Sigmoid colon (tissue), 4 donors: ENCODE data around the gene ATXN7.

Experiments
- CTCF ChIP-seq, 4 experiments: fragments of 450-650 bp in 3 of 4; fragments of 200-600 bp in 1 of 4; IDR thresholded peaks; one replicate each; pipeline ENCODE4 v1.5.1; 2016 to 2019; ENCODE audit warnings: antibody characterized with exemption in 4 of 4, mild to moderate bottlenecking in 3 of 4, moderate library complexity in 2 of 4
- EP300 ChIP-seq, 4 donors: sonication (generic); formaldehyde crosslinking; IDR thresholded peaks; one replicate each; pipeline ENCODE4 v1.6.1; 2017; ENCODE audit warnings: antibody characterized with exemption in 4 of 4
- POLR2A ChIP-seq, 2 donors: fragments of 450-650 bp; IDR thresholded peaks; one replicate each; pipeline ENCODE4 v1.6.1; 2016; ENCODE audit warnings: antibody characterized with exemption in 2 of 2, mild to moderate bottlenecking in 2 of 2, moderate library complexity in 2 of 2

GRCh38 chr3:63947594-63947993, 83.9 kb downstream of the ATXN7 start:
- TF ChIP-seq CTCF (IDR thresholded peaks at IDR 0.05) (no peak), POLR2A (IDR thresholded peaks at IDR 0.05) (no peak), EP300 (IDR thresholded peaks at IDR 0.05) (no peak)
